Erythroblast (primary cell): ENCODE results near the gene MEAF6.
A peak's percentile ranks its signal among the peaks of the same experiment; 100 is the strongest.

Experiments
- DNase-seq, 2 experiments: peaks; one replicate each; lab custom pipeline; 2025; lab: John Stamatoyannopoulos, UW
- GATA1 ChIP-seq: IDR thresholded peaks from 2 replicates; pipeline ENCODE4 v1.6.1; 2011; ENCODE audit warnings: low read depth, mild to moderate bottlenecking, control low read depth, low read length, moderate library complexity
- POLR2A ChIP-seq: IDR thresholded peaks from 2 replicates; pipeline ENCODE4 v1.6.1; 2011; ENCODE audit warnings: mild to moderate bottlenecking, low read length

The MEAF6 gene

GRCh38 chr1:37477946-37478345, 36.6 kb downstream of the MEAF6 start:
- no peak for DNase-seq
- TF ChIP-seq GATA1, result no peak
- TF ChIP-seq POLR2A, result no peak

GRCh38 chr1:37477198-37477931, 37.2 kb downstream of the MEAF6 start:
- DNase-seq, result peak in 1 of 2 experiments; percentile 47
- TF ChIP-seq GATA1 (no peak), POLR2A (peak; percentile 31)

- TF ChIP-seq GATA1, result no peak
- TF ChIP-seq POLR2A, result no peak
- DNase-seq, result peak in 1 of 2 experiments; percentile 47
Observed at GRCh38 chr1:37476460-37477197, 37.9 kb downstream of the MEAF6 start.

- no peak for DNase-seq
- no peak for TF ChIP-seq GATA1
- TF ChIP-seq POLR2A, result no peak
Observed at GRCh38 chr1:37476087-37476452, 38.5 kb downstream of the MEAF6 start.

GRCh38 chr1:37475380-37476086, 39.0 kb downstream of the MEAF6 start:
- peak; percentile 31 to 50 for DNase-seq
- TF ChIP-seq GATA1 (no peak), POLR2A (no peak)

- DNase-seq, result peak in 1 of 2 experiments; percentile 80
- TF ChIP-seq POLR2A (no peak), GATA1 (no peak)
Observed at GRCh38 chr1:37474697-37475379, 39.7 kb downstream of the MEAF6 start.

- DNase-seq, result peak; percentile 93 to 97
- peak; percentile 82 for TF ChIP-seq POLR2A
- TF ChIP-seq GATA1, result no peak
Observed at GRCh38 chr1:37474046-37474696, 40.4 kb downstream of the MEAF6 start, which contains the start of gene ZC3H12A. ZC3H12A (plus strand) TSS chr1:37474580; CDS start chr1:37475497, 917 bp downstream.

- peak; percentile 47 to 63 for DNase-seq
- TF ChIP-seq POLR2A (no peak), GATA1 (no peak)
Observed at GRCh38 chr1:37473431-37474045, 41.0 kb downstream of the MEAF6 start.

- TF ChIP-seq GATA1 (no peak), POLR2A (no peak)
- no peak for DNase-seq
Observed at GRCh38 chr1:37472994-37473393, 41.6 kb downstream of the MEAF6 start.

GRCh38 chr1:37472281-37472680, 42.3 kb downstream of the MEAF6 start:
- no peak for TF ChIP-seq POLR2A
- TF ChIP-seq GATA1, result no peak
- no peak for DNase-seq

GRCh38 chr1:37471345-37472231, 43.0 kb downstream of the MEAF6 start:
- TF ChIP-seq GATA1, result no peak
- peak; percentile 22 for TF ChIP-seq POLR2A
- peak in 1 of 2 experiments; percentile 43 for DNase-seq

- no peak for DNase-seq
- no peak for TF ChIP-seq POLR2A
Observed at GRCh38 chr1:37469386-37469785, 45.2 kb downstream of the MEAF6 start.
